ENCODE data around the gene SORCS1.

SORCS1 gene

DNA sequence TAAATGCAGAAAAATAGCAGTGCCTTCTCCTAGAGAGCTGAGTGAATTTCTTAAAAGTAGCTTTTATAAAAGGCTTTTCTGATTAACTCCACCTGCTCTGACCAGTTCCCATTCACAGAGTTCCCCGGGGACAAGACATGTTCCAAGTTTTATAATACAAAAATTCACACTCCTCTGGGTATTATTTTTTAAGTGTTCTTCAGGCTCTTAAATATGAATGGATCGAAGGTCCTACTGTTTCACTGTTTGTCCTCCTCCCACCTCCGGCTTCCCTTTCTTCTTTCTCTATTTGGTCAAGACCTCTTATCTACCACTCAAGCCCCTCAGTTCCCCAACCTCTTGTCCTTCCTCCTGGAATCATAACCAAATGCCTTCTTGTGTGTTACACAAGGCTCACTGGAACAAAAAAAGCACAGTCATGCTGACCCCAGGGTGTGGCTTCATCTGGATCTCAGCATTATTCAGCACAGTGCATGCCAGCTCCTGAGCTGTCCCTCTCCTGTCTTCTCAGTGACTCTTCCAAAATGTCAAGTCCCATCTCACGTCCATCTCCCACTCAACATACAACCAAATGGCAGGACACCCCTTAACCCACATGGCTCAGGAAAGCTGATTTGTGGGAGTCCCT, 222.4 kb downstream of the SORCS1 start:
- Histone ChIP-seq H3K27ac (ENCODE audit: low read depth, low read length) (no peak overlapping the region), H4K20me1 (ENCODE audit: low read depth, low read length) (no peaks in the 10 kb centered on the region), H3K36me3 (ENCODE audit: low read length) (no peaks in the 10 kb centered on the region), H3F3A (ENCODE audit: insufficient read depth) (no peaks in the 10 kb centered on the region), H3K27me3 (ENCODE audit: low read length) (no peaks in the 10 kb centered on the region), H3K9me2 (replicated peaks; ENCODE audit: insufficient read depth, low read length) (no peaks in the 10 kb centered on the region), H3K4me3 (ENCODE audit: insufficient read depth, low read length, poor library complexity, severe bottlenecking) (no peak overlapping the region), H3K4me2 (ENCODE audit: low read depth, low read length, poor library complexity, severe bottlenecking) (no peak overlapping the region), H3K79me2 (ENCODE audit: insufficient read depth, low read length) (no peaks in the 10 kb centered on the region), H3K9ac (ENCODE audit: low read length) (no peak overlapping the region), H3K9me3 (ENCODE audit: insufficient read depth, low read length) (no peaks in the 10 kb centered on the region), H2AFZ (ENCODE audit: low read depth, low read length, severe bottlenecking) (no peak overlapping the region)
- no peak for TF ChIP-seq EZH2phosphoT487 (conservative IDR thresholded peaks at IDR 0.05; ENCODE audit: low read length)
- TF ChIP-seq, protein P1, sequence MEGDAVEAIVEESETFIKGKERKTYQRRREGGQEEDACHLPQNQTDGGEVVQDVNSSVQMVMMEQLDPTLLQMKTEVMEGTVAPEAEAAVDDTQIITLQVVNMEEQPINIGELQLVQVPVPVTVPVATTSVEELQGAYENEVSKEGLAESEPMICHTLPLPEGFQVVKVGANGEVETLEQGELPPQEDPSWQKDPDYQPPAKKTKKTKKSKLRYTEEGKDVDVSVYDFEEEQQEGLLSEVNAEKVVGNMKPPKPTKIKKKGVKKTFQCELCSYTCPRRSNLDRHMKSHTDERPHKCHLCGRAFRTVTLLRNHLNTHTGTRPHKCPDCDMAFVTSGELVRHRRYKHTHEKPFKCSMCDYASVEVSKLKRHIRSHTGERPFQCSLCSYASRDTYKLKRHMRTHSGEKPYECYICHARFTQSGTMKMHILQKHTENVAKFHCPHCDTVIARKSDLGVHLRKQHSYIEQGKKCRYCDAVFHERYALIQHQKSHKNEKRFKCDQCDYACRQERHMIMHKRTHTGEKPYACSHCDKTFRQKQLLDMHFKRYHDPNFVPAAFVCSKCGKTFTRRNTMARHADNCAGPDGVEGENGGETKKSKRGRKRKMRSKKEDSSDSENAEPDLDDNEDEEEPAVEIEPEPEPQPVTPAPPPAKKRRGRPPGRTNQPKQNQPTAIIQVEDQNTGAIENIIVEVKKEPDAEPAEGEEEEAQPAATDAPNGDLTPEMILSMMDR (IDR thresholded peaks at IDR 0.05; ENCODE audit: insufficient read depth, low read length, poor library complexity, severe bottlenecking) = no peak

DNA sequence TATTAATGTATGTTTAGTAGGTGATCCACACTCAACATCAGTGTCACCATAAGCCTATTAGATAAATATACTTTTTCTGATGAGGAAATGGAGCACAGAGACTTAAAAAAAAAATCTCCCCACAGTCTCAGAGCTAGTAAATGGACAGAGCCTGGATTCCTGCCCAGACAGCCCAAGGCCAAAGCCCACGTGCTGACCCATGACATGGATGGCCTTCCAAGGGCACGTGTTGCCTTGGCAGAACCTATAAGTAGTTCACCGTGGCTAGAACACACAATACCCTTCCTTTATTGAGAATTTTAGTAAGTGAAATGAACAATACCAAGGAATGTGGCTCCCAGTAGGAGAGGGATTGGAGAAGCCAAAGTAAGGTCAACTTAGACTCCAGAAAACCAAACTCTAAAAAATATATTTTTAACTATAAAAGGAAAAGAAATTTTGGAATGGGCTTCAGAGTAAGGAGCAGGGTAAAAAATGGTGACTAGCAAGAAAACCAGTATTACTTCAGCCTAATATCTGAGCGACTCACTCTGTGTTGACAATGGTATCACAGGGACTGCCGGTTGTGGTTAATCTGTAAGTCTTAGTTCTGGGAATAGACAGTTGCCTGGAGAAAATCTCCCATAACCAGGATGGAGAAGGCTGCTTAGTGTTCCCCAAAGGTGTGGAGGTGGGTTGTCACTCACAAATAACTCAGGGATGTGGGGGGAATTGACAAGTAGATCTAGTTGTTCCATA, 223.0 kb downstream of the SORCS1 start:
- no peak overlapping the region for H3K27ac ChIP-seq (ENCODE audit: low read depth, low read length)
- H3K79me2 ChIP-seq (ENCODE audit: insufficient read depth, low read length) = no peaks in the 10 kb centered on the region
- no peaks in the 10 kb centered on the region for H3K9me2 ChIP-seq (replicated peaks; ENCODE audit: insufficient read depth, low read length)
- H2AFZ ChIP-seq (ENCODE audit: low read depth, low read length, severe bottlenecking) = no peak overlapping the region
- no peaks in the 10 kb centered on the region for H3K36me3 ChIP-seq (ENCODE audit: low read length)
- H3K9ac ChIP-seq (ENCODE audit: low read length) = no peak overlapping the region
- no peaks in the 10 kb centered on the region for H4K20me1 ChIP-seq (ENCODE audit: low read depth, low read length)
- no peaks in the 10 kb centered on the region for H3K27me3 ChIP-seq (ENCODE audit: low read length)
- no peak overlapping the region for H3K4me3 ChIP-seq (ENCODE audit: insufficient read depth, low read length, poor library complexity, severe bottlenecking)
- H3K9me3 ChIP-seq (ENCODE audit: insufficient read depth, low read length) = no peaks in the 10 kb centered on the region
- TF ChIP-seq, protein P1 (IDR thresholded peaks at IDR 0.05; ENCODE audit: insufficient read depth, low read length, poor library complexity, severe bottlenecking) = no peak
- TF ChIP-seq EZH2phosphoT487 (conservative IDR thresholded peaks at IDR 0.05; ENCODE audit: low read length) = no peak
- H3K4me2 ChIP-seq (ENCODE audit: low read depth, low read length, poor library complexity, severe bottlenecking) = no peak overlapping the region
- H3F3A ChIP-seq (ENCODE audit: insufficient read depth) = no peaks in the 10 kb centered on the region

DNA sequence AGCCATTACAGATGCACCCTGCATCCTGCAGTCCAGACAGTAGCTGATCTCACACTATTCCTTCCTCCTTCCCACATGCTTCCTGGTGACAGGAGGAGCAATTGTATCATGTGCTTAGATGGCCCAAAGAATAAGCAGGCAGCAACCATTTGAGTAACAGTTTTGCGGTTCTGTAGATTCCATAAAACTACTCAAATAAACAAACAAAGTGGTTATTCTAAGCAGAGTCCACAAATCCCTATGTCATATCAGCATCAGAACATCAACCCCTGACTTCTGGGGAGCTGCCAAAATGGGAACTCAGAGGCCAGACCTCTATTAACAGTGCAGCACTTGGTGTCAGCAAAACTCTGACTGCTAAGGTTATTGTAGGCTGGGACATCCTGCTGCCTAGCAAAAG, 226.0 kb downstream of the SORCS1 start:
- TF ChIP-seq, protein P1 (IDR thresholded peaks at IDR 0.05; ENCODE audit: insufficient read depth, low read length, poor library complexity, severe bottlenecking) = no peak
- TF ChIP-seq EZH2phosphoT487 (conservative IDR thresholded peaks at IDR 0.05; ENCODE audit: low read length) = no peak
- Histone ChIP-seq H3K9me3 (ENCODE audit: insufficient read depth, low read length) (no peaks in the 10 kb centered on the region), H3K4me3 (ENCODE audit: insufficient read depth, low read length, poor library complexity, severe bottlenecking) (no peak overlapping the region), H4K20me1 (ENCODE audit: low read depth, low read length) (no peaks in the 10 kb centered on the region), H3F3A (ENCODE audit: insufficient read depth) (no peaks in the 10 kb centered on the region), H3K9ac (ENCODE audit: low read length) (no peak overlapping the region), H3K36me3 (ENCODE audit: low read length) (no peaks in the 10 kb centered on the region), H3K79me2 (ENCODE audit: insufficient read depth, low read length) (no peaks in the 10 kb centered on the region), H3K27me3 (ENCODE audit: low read length) (no peaks in the 10 kb centered on the region), H3K27ac (ENCODE audit: low read depth, low read length) (no peak overlapping the region), H3K4me2 (ENCODE audit: low read depth, low read length, poor library complexity, severe bottlenecking) (no peak overlapping the region), H3K9me2 (replicated peaks; ENCODE audit: insufficient read depth, low read length) (no peaks in the 10 kb centered on the region), H2AFZ (ENCODE audit: low read depth, low read length, severe bottlenecking) (no peak overlapping the region)
